AG09309 (cell line): Measurements from ENCODE around the gene SYS1.

Experiments used
- DNase-seq: peaks from one replicate; pipeline ENCODE4 v3.0.0-alpha.2; 2010; ENCODE audit warnings: low read depth
- H3K4me3 ChIP-seq: 2 replicates; pipeline ENCODE4 v1.5.1; 2011; ENCODE audit warnings: mild to moderate bottlenecking, low read depth, low read length, moderate library complexity; ENCODE audit not compliant: control insufficient read depth
- TF ChIP-seq, protein P1 (sequence below): IDR thresholded peaks from 2 replicates; pipeline ENCODE4 v1.5.1; 2011; ENCODE audit warnings: mild to moderate bottlenecking, low read depth, low read length, inconsistent platforms; ENCODE audit not compliant: insufficient read depth, control insufficient read depth; ENCODE audit errors: missing control alignments

SYS1 gene

DNA sequence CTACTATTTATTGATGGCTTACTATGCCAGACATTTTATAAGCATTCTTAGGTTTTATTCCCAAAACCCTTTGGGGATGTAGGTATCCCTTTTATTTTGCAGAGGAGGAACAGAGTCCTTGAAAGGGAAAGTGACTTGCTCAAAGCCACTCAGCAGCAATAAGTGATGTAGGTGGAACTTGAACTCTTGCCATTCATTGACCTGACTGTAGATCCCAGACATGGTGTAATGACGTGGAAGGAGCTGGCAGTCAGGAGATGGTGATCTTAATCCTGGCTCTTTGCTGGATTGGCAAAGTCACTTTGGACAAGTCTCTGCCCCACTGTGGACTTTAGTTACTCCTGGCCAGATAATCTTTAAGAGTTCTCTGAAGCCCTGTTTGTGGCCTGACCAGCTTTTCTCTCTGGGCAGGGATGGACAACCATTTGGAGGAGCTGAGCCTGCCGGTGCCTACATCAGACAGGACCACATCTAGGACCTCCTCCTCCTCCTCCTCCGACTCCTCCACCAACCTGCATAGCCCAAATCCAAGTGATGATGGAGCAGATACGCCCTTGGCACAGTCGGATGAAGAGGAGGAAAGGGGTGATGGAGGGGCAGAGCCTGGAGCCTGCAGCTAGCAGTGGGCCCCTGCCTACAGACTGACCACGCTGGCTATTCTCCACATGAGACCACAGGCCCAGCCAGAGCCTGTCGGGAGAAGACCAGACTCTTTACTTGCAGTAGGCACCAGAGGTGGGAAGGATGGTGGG lies 46.7 kb downstream of the SYS1 start:
- TF ChIP-seq, protein P1, sequence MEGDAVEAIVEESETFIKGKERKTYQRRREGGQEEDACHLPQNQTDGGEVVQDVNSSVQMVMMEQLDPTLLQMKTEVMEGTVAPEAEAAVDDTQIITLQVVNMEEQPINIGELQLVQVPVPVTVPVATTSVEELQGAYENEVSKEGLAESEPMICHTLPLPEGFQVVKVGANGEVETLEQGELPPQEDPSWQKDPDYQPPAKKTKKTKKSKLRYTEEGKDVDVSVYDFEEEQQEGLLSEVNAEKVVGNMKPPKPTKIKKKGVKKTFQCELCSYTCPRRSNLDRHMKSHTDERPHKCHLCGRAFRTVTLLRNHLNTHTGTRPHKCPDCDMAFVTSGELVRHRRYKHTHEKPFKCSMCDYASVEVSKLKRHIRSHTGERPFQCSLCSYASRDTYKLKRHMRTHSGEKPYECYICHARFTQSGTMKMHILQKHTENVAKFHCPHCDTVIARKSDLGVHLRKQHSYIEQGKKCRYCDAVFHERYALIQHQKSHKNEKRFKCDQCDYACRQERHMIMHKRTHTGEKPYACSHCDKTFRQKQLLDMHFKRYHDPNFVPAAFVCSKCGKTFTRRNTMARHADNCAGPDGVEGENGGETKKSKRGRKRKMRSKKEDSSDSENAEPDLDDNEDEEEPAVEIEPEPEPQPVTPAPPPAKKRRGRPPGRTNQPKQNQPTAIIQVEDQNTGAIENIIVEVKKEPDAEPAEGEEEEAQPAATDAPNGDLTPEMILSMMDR: no peak
- DNase-seq: no peak
- H3K4me3 ChIP-seq: no peak overlapping the region

DNA sequence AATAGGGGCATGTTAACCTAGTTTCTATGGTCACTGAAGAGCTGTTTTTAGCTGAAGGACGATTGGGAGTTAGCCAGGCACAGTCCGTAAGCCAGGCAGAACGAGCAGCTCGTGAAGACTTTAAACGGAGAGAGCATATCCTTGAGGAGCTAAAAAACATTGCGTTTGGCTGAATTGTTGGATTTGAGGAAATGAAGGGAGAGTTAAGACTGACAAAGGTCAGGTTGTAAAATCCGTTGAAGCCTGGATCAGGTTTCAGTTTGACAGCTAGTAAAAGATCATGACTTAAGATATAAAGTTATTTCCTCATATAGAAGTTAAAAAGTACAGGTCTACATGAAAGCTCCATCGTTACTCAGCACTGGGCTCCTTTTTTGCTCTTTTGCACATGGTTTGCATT lies 47.9 kb downstream of the SYS1 start:
- no peak overlapping the region for H3K4me3 ChIP-seq
- DNase-seq: no peak
- TF ChIP-seq, protein P1: no peak

DNA sequence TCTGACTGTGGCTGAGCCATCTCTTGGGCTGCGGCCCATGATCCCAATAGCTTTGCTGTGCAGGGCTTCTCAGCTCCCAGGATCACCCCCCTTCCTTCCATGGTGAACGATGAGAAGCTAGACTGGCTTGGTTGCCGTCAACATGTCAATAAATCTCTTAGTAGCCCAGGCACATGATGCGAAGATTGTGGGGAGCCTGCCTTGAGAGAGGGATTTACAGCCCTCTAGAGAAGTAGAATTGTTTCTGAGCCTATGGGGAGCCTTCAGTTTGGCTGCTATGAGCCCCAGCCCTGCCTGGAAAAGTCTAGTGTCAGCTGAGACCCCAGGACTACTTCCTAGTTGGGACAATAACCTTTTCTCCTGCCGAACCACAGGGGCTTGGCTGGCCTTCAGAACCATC lies 49.7 kb downstream of the SYS1 start:
- TF ChIP-seq, protein P1: no peak
- no peak overlapping the region for H3K4me3 ChIP-seq
- no peak for DNase-seq

DNA sequence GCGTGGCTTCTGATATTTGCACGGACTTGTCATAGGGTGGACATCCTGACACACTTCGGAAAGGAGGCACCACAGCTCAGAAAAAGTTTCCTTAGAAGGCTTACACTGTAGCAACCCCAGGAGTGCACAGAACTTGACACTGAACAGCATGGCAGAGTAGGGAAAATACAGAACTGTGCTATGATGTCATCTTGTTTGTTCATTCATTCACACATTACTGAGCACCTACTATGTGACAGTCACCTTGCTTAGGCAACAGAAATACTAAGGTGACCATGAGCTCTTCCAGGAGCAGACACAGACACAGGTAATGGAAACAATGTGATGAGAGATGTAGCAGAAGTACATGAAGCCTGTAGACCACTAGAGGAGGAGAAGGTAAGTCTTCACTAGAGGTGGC lies 50.5 kb downstream of the SYS1 start:
- TF ChIP-seq, protein P1: no peak
- no peak overlapping the region for H3K4me3 ChIP-seq
- DNase-seq: no peak

DNA sequence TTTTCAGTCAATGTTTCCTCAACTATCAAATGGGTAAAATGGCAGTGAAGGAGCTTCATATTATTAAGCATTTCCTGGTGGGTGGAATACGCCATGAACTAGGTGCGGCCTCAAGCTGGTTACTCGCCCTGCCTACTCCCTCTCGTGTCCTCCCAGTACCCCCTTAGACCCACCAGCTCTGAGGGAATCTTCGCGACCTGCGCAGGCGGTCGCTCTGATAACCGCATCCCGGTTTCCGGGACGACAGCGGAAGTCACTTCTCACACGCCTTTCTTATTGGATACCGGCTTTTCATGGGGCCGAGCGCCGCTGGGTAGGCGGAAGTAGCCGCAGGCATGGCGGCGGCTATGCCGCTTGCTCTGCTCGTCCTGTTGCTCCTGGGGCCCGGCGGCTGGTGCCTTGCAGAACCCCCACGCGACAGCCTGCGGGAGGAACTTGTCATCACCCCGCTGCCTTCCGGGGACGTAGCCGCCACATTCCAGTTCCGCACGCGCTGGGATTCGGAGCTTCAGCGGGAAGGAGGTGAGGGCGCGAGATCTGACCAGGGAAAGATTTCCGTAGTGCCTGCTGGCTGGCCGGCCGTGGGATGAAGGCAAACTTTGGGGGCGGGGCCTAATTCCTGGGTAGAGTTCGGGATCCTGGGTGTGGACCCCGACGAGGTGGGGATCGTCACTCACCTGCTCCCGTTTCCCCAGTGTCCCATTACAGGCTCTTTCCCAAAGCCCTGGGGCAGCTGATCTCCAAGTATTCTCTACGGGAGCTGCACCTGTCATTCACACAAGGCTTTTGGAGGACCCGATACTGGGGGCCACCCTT lies 53.1 kb downstream of the SYS1 start, which contains the start of gene PIGT:
PIGT (plus strand) TSS at position 320 of the 816 bp plus-strand sequence; CDS start at position 336, 16 bp downstream.
- peak within 1 kb of the TSS; percentile 97 for H3K4me3 ChIP-seq
- TF ChIP-seq, protein P1: no peak
- DNase-seq: peak; percentile 20

GRCh38 chr20:45416917-45417316 lies 54.0 kb downstream of the SYS1 start:
- TF ChIP-seq, protein P1: no peak
- DNase-seq: no peak
- peak overlapping the region; percentile 97 for H3K4me3 ChIP-seq
